GM12872 (cell line): ENCODE measurements around the gene CAPN7.

Experiments used
- CTCF ChIP-seq: IDR thresholded peaks from 3 replicates; pipeline ENCODE4 v1.5.1; 2011; ENCODE audit warnings: low read depth, mild to moderate bottlenecking, low read length, moderate library complexity; ENCODE audit not compliant: insufficient read depth

CAPN7 gene

GRCh38 chr3:15183011-15183410, 23.0 kb upstream of the CAPN7 start:
- no peak for TF ChIP-seq CTCF

- no peak for TF ChIP-seq CTCF
These were observed 20.6 kb upstream of the CAPN7 start for GRCh38 chr3:15185404-15185803.

GRCh38 chr3:15186101-15186476, 20.0 kb upstream of the CAPN7 start:
- no peak for TF ChIP-seq CTCF

GRCh38 chr3:15197340-15198029, 8.6 kb upstream of the CAPN7 start:
- TF ChIP-seq CTCF = no peak

- no peak for TF ChIP-seq CTCF
These were observed 7.4 kb upstream of the CAPN7 start for GRCh38 chr3:15198686-15199085.

- no peak for TF ChIP-seq CTCF
These were observed 6.4 kb upstream of the CAPN7 start for GRCh38 chr3:15199493-15200105.

GRCh38 chr3:15204005-15204404, 2.0 kb upstream of the CAPN7 start:
- TF ChIP-seq CTCF = no peak
